A549 (cell line): ENCODE results near the gene RGS10.

Experiments used
- BCL3 ChIP-seq: fragments of >200 bp; sonication (Bioruptor Twin); formaldehyde crosslinking; IDR thresholded peaks from 3 replicates; pipeline ENCODE4 v1.6.1; 2016
- CTCF ChIP-seq: fragments of >200 bp; sonication (Bioruptor Twin); formaldehyde crosslinking; IDR thresholded peaks from 3 replicates; pipeline ENCODE4 v1.5.1; 2016

GRCh38 chr10:119541046-119541445 lies 1.5 kb downstream of the RGS10 start:
- TF ChIP-seq CTCF (no peak), BCL3 (no peak)
